ENCODE results near the gene EHBP1L1.

EHBP1L1 gene

DNA sequence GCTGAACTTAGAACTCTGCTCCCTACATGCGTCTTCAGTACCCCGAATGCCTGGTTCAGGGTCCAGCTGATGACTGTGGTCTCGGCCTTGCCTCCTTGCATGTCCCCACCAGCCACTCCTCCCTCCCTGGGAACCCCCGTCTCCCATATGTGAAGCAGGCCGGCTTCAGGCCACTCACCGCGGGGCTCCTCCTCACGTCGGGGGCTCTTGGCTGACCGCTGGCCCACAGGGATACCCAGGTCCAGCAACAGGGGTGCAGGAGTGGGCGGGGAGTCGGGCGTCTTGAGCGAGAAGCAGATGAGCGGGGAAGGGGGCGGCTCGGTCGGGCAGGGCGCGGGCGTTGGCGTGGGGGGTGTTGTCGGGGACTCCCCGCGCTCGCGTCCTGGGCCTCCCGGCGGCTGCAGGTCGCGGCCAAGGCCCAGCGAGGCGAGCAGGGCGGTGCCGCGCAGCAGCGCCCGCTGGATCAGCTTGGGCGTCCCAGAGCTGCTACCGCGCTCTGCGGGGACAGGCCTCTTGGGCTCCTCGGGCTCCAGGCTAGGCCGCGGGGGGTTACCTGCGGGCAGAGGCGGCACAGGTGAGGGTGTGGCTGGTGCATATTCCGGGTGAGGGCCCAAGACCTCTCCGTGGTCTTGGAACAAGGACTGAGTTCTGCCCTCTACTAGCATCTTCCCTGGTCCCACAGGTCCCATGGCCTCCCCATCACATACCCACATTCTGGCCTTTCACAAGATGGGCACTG is 23.5 kb downstream of the EHBP1L1 start:
- no peak for FAIRE-seq

DNA sequence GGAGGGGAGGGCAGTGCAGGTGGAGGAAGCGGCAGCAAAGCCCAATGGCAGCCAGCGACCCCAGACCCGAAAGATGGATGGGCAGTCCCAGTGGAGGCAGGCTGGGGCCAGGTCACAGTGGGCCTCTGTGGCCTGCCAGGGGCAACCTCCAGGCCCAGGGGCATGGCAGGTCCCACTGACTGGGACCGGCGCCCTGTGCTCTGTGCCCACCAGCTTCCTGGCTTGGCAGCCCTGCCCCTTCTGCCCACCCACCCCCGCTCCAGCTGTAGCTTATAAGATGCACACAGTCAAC is 24.0 kb downstream of the EHBP1L1 start:
- FAIRE-seq: no peak

DNA sequence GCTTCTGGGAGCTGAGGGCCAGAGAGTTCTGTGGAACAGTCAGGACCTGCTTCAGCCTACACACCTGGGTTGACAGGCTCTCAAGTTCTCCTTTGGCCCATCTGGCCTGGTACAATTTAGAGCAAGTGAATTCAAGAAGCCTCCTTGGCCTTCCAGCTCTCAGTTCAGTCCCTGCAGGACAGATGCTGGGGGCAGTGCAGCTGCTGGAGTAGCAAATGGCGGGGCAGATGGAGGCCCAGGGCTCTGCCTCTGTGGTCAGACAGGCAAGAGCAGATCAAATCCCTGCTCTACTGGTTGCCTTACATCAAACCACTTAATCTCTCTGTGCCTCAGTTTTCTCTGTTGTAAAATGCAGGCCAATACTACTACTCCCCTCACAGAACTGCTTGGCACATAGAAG is 28.4 kb downstream of the EHBP1L1 start:
- no peak for FAIRE-seq

DNA sequence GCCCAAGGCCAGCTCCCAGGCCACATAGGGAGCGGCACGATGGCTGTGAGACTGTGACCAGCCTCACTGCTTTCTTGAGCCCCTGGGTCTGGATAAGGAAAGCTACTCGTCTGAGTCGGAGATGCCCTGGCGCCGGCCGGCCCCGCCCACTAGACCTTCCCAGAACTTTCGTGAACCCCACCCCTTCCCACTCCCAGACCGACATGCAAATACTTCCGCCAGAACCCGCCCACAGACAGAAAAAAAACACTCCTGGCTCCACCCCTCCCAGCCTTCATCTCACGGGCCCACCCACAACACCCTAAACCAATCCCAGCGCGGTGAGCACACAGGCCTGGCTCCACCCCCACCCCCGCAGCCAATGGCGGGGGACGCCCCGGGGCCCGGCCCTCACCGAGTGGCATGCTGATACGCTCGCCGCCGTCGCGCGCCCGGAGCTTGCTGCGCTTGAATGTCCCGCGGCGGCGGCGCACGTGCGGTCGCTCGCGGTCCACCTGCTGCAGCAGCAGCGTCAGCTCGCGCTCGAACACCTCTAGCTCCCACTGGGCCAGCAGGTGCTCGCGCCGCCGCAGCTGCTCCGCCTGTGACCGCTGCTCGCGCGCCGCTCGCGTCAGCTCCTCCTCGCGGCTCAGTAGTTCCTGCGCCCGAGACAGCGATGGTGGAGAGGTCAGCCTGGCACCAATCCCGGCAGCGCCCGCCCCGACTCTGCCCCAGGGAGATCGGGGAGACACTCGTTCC is 31.2 kb downstream of the EHBP1L1 start:
- no peak for FAIRE-seq

DNA sequence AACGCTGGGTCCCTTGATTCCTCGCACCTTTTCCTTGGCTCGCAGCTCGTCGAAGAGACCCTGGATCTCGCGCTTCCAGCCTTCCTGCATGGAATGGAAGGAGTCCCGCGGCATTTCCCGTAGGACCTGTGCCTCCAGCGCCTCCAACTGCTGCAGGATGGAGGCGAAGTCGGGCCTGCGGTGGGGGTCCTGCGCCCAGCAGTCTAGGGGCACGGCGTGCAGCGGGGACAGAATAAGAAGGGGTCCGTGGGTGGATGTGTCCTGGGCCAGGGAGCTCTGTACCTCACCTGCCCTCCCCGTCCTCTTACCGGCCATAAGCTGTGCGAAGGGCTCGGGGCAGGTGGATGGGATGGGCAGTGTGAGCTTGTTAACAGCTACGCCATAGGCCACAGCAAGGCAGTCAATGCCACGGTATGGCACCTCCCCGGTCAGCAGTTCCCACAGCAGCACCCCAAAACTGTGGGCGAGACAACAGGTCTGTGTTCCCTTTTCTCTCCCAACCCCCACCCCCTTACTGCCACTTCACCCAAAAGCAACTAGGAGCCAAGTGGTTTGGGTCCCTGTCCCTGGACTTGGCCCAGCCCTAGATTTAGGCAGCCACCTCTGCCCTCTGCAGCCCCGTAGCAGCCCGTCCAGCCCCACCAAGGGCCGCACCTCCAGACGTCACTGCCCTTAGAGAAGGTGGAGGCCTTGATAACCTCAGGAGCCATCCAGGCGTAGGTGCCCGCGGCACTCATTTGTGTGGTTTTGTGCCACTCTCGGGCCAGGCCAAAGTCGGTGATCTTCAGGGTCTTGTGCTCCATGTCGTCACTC is 32.0 kb downstream of the EHBP1L1 start:
- FAIRE-seq: no peak

DNA sequence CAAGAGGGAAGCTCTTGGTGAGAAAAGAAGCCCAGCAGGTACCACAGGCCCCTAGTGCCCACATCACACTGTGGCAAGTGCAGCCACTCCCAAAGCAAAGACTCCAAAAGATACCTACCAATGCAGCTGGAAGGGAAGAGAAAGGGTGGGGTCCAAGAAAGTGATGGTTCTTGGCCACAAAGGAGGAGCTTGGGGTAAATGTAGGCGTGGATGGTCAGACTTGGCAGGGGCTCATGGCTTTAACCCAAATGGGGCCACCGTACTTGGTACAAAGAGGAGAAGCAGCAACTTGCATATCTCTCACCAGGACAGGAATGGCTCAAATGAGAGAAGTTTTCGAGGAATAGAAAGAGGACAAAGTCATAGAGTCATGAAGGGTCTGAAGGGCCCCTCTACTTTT is 33.4 kb downstream of the EHBP1L1 start:
- FAIRE-seq: no peak

DNA sequence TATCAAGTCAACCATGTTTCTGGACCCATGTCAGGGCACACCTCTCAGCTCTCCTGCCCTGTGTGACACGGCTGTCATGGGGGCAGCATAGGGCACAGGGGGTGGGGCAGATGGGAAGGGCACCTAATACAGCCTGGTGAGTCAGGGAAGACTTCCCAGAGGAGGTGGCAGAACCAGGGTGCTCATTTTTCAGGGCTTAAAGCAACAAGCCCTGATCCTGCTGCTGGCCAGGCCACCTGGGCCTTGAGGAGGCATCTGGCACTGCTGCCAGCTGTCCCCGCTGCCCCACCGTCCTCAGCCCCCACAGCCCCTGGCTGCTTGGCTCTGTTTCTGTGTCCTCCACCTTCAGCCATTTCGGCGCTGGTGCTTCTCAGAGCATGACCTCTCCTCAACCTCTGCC is 33.8 kb downstream of the EHBP1L1 start:
- FAIRE-seq: no peak

DNA sequence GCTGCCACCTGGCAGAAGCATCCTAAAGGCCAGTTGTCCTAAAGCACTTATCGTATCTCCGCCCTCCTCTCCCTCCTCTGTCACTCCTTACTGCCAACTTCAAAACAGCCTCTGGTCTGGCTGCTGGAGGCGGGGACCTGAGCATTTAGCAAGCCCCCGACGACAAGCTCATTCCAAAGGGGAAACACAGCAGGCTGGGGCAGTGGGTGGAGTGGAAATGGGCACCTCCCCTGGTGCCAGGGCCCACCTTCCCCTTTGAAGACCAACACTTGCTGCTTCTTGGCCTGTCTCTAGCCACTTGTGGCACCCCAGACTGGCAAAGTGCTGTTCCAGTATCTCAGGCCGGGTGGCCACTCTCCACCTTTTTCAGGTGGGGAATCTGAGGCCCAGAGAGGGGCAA is 34.6 kb downstream of the EHBP1L1 start:
- no peak for FAIRE-seq

DNA sequence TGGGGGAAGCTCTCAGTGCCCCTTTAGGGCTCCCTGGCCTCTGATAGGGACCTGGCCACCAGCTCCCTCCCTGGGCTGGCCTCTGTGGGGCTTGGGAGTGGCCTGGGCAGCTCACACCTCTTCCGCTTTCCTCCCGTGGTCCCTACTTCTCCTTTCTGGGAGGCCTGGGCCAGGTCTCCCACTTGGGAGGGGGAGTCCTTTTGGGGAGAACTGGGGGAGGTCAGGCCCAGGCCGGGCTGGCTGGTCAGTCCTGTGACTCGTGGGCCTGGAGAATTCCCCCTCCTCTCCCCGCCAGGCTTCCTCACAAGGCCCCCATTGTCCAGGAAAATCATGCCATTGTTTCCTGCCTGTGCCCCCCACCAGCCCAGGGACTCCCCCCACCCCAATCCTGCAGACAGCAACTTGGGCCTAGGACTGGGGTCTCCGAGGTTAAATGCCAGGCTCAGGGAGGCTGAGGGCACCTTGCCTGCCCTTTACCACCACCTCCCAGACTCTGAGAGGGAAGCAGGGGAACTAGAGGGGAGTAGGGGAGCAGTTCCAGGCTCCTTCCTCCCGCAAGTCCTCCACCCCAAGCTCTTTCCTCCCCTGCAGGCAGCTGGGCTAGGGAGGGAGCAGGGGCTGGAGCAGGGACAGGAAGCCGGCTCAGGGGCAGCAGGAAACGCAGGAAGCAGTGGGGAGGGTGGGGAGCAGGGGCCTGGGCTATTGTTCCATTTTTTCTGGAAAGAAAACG is 35.3 kb downstream of the EHBP1L1 start:
- FAIRE-seq: no peak

DNA sequence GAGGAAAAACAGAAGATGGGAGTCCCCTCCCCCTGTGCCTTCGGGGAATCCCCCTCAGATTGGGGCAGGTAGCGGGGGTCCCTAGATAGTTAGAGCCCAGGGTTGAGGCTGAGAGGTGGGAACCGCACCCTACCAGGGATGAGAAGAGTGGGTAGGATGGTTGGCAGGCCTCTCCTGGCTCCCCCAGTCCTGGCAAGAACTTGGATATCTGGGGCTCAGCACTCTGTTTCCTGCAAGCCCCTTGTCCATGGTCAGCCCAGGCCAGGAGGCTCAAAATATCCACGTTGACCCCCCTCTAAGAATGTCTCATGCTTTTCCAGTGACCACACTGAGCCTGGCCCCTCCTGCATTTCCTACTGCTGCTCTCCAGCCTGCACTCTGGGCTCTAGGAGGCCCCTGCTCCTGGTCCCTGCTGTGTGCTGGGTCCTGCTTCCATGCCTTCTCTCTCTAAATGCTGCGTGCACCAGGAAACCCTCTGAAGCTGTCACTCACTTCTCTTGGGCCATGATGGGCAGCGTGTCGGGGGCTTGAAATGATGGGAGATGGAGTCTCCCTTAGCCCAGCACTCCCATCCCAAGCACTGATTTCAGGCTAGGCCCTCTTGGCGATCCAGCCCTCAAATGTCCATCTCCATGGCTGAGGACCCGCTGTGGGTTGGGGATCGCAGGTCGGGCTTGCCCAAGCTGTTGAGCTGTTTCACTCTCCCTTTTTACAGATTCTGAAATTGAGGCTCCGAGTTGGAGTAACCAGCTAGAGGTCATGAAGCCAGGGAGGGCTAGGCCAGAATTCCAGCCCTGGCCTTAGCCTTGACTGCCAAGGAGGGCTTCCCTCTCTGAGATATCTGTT is 36.1 kb downstream of the EHBP1L1 start:
- no peak for FAIRE-seq

DNA sequence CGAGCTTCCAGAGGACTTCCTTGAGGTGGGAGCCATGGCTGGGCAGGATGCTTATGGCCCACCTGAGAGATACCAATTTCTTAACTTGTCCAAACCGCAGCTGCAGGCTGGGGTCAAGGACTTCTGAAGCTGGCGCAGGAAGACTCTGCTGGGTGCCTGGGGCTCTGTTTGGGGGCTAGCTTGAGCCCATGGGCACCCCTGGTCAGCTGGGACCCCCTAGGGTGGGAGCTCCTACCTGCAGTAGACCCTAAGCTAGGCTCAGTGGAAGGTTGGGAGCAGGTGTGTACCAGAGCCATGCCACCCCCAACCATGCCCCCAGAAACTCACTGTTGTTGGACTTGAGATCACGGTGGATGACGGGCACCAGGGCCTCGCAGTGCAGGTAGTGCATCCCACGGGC is 36.8 kb downstream of the EHBP1L1 start:
- FAIRE-seq: no peak

DNA sequence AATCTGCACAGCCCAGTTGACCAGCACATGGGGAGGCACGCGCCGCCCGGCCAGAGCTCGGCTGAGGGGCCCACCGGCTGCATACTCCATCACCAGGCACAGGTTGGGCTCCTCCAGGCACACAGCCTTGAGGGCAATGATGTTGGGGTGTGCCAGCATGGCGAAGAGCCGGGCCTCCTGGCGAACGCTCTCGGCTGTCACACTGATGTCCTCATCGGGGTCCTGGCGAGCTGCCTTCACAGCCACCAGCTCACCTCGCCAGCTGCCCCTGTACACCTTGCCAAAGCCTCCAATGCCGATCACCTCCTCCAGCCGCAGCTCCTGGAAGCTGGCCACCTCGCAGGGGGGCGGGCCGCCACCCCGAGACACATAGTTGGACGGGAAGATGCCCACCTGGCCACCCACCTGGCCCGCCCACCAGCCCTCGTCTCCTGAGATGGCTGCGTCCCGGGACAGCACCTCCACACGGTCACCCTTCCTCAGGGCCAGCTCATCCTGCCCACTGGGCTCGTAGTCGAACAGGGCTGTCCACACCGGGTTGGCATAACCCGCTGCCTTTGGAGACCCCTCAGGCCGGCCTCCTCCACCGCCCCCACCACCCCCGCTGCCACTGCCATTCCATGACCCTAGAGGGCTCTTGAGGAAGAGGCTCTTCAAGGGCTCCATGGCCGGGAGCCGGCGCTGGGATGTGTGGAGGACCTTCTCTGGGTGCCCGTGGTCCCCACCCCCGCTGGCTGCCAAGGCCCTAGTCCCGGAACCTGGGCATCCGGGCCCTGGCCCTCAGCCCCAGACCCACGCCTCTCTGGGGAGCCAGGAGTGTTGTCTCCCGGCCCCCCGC is 37.5 kb downstream of the EHBP1L1 start:
- FAIRE-seq: no peak

DNA sequence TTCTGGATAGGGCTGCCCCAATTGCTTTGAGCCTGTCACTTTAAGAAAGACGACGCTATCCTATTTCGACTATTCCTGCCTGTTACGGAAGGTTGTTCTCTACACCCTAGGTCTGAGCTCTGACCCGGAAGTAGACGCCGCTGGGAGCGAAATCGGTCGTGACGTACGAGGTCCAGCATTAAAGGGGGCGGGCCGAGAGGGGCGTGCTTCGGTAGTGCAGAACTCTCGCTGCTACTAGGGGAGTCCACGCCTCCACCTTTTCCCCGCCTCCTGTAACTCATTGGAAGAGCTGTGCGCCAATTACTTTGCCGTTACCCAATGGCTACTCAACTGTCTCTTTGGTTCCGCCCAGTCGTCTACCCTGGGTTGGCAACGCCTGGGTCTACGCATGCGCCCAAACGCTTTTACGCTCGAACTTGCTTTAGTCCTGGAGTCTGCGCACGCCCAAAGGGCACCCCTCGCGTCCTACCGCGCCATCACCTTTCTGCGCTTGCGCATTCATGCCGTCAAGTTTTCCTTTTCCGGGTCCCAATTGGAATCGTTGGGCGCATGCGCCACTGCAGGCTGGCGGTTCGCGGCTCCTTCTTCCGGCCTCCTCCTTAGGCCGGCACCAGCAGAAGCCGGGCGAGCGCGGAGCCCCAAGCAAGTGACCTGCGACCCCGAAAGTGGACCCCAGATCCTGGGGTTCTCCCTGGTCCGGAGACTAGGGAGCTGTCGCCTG is 39.5 kb downstream of the EHBP1L1 start, which contains the start of gene PCNX3:
TSS of gene PCNX3 (plus strand) at position 548 of the 721 bp plus-strand sequence. CDS start 536 bp downstream, outside the sequence.
- FAIRE-seq: peak; percentile 100

DNA sequence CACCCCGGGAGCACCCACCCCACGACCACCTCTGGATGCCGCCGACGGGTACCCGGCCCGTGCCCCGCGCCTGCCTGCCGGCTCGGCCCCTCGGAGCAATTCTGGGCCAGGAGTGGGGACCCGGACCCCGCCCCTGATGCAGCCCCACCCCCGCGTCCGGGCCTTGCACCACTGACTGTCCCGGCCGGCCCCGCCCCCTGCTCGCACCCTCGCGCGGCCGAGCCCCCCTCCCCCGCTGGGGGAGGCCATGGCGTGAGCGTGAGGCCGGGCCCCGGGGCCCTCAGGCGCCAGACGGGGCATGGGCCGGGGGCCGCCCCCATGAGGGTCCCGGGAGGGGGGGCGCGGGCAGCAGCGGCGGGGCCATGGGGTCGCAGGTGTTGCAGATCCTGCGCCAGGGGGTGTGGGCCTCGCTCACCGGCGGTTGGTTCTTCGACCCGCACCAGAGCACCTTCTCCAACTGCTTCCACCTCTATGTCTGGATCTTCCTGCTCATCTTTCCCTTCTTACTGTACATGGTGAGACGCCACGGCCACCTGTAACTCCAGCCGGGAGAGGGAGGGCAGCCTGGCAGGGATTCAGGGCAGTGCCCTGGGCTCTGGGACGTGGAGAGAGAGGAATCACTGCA is 40.2 kb downstream of the EHBP1L1 start:
- no peak for FAIRE-seq

DNA sequence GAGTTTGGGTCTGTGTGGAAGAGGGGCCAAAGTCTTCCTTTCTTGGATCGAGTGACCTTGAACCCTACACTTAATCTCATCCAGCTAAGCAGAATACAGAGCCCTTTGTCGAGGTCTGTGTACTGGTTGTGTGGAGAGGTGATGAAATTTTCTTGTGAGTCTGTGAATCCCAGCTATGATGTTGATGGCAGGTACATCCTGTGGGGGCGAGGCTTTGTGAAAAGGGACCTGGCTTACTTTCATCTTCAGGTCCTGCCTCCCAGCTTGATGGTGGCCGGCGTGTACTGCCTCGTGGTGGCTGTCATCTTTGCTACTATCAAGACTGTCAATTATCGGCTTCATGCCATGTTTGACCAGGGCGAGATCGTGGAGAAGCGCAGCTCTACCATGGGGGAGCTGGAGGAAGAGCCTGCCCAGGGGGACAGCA is 40.7 kb downstream of the EHBP1L1 start:
- no peak for FAIRE-seq

DNA sequence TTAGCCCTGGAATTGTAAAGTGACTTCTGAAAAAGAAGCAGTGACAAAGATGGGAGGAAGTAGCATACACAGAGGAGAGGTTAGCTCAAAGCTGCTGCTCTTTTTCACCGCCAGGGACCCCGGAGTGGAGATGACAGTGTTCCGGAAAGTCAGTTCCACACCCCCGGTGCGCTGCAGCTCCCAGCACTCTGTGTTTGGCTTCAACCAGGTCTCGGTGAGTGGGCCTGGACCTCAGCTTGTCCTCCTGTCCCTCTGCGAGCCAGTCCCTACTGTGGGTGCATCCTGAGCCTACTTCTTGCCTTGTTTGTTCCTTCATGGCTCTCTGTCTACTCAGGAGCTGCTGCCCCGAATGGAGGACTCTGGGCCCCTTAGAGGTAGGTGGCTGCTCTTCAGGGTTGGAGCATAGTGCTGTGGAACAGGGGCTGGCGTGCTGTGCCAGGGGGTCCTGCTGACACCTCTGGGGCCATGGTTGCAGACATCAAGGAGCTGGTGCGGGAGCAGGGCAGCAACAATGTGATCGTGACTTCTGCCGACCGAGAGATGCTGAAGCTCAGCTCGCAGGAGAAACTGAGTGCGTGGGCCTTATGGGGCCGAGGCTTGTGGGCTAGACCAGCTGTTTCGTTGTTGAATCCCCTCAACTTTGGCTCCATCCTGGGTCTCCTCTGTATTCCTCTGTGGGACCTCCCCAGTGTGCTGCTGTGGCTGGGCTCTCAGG is 41.4 kb downstream of the EHBP1L1 start:
- no peak for FAIRE-seq

DNA sequence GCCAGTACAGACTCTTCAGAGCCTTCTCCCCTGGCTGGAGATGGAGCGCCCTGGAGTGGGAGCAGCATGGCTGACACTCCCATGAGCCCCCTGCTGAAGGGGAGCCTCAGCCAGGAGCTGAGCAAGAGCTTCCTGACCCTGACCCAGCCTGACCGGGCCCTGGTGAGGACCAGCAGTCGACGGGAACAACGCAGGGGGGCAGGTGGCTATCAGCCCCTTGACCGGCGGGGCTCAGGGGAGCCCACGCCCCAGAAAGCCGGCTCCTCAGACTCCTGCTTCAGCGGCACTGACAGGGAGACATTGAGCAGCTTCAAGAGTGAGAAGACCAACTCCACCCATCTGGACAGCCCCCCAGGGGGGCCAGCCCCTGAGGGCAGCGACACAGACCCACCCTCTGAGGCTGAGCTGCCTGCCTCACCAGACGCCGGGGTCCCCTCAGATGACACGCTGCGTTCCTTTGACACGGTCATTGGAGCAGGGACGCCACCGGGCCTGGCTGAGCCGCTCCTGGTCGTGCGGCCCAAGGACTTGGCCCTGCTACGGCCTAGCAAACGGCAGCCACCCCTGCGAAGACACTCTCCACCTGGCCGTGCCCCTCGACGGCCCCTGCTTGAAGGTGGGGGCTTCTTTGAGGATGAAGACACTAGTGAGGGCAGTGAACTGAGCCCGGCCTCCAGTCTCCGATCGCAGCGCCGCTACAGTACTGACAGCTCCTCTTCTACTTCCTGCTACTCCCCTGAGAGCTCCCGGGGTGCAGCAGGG is 42.3 kb downstream of the EHBP1L1 start:
- no peak for FAIRE-seq

DNA sequence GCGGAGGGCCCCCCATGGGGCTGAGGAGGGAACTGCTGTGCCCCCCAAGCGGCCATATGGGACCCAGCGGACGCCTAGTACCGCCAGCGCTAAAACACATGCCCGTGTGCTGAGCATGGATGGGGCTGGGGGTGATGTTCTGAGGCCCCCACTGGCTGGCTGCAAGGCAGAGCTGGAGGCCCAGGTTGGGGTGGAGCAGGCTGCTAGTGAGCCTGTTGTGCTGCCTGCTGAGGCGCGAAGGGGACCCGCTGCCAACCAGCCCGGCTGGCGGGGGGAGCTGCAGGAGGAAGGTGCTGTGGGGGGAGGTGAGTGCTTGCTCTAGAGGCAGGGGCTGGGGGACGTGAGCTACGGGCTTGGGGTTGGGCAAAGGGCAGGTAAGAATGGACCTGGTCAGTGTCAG is 42.9 kb downstream of the EHBP1L1 start:
- no peak for FAIRE-seq
